Measurements from ENCODE around the gene HYAL2.
A peak's percentile ranks its signal among the peaks of the same experiment; 100 is the strongest.

The HYAL2 gene

GRCh38 chr3:50331364-50331907, 8.9 kb upstream of the HYAL2 start:
- Histone ChIP-seq H3K4me1 (ENCODE audit: control insufficient read depth, insufficient read depth, low read length, poor library complexity, severe bottlenecking) (peaks cover 41% of the 10 kb centered on the region), H3K9me3 (ENCODE audit: control insufficient read depth, low read length) (no peaks in the 10 kb centered on the region), H3K4me3 (ENCODE audit: insufficient read depth, low read depth, low read length, poor library complexity, severe bottlenecking) (no peak overlapping the region), H3K36me3 (ENCODE audit: control insufficient read depth, insufficient read depth, low read length) (peaks cover 25% of the 10 kb centered on the region), H3K27me3 (replicated peaks; ENCODE audit: control insufficient read depth, insufficient read depth, low read length, poor library complexity, severe bottlenecking) (no peaks in the 10 kb centered on the region), H3K27ac (ENCODE audit: insufficient read depth, low read length, poor library complexity, severe bottlenecking) (no peak overlapping the region)
- no peak for DNase-seq

- Histone ChIP-seq H3K27me3 (replicated peaks; ENCODE audit: control insufficient read depth, insufficient read depth, low read length, poor library complexity, severe bottlenecking) (no peaks in the 10 kb centered on the region), H3K4me1 (ENCODE audit: control insufficient read depth, insufficient read depth, low read length, poor library complexity, severe bottlenecking) (peaks cover 33% of the 10 kb centered on the region), H3K9me3 (ENCODE audit: control insufficient read depth, low read length) (no peaks in the 10 kb centered on the region), H3K36me3 (ENCODE audit: control insufficient read depth, insufficient read depth, low read length) (peaks cover 25% of the 10 kb centered on the region), H3K4me3 (ENCODE audit: insufficient read depth, low read depth, low read length, poor library complexity, severe bottlenecking) (no peak overlapping the region), H3K27ac (ENCODE audit: insufficient read depth, low read length, poor library complexity, severe bottlenecking) (no peak overlapping the region)
- DNase-seq, result no peak
Observed at GRCh38 chr3:50330330-50330729, 7.8 kb upstream of the HYAL2 start.

GRCh38 chr3:50327943-50328691, 5.6 kb upstream of the HYAL2 start, which contains the start of gene TUSC2:
Gene TUSC2, minus strand, starts transcription at chr3:50328223. Its CDS starts 124 bp downstream, at chr3:50328099.
- peak within 1 kb of the TSS; percentile 79 for H3K27ac ChIP-seq (ENCODE audit: insufficient read depth, low read length, poor library complexity, severe bottlenecking)
- H3K4me3 ChIP-seq (ENCODE audit: insufficient read depth, low read depth, low read length, poor library complexity, severe bottlenecking), result peak within 1 kb of the TSS; percentile 84
- no peaks in the 10 kb centered on the region for H3K27me3 ChIP-seq (replicated peaks; ENCODE audit: control insufficient read depth, insufficient read depth, low read length, poor library complexity, severe bottlenecking)
- peaks cover 25% of the 10 kb centered on the region for H3K36me3 ChIP-seq (ENCODE audit: control insufficient read depth, insufficient read depth, low read length)
- peaks cover 17% of the 10 kb centered on the region for H3K4me1 ChIP-seq (ENCODE audit: control insufficient read depth, insufficient read depth, low read length, poor library complexity, severe bottlenecking)
- peak; percentile 90 to 94 (median 91) for DNase-seq
- H3K9me3 ChIP-seq (ENCODE audit: control insufficient read depth, low read length), result no peaks in the 10 kb centered on the region

- H3K27ac ChIP-seq (ENCODE audit: insufficient read depth, low read length, poor library complexity, severe bottlenecking), result peak overlapping the region; percentile 79
Observed at GRCh38 chr3:50327129-50327528, 4.6 kb upstream of the HYAL2 start.

GRCh38 chr3:50326182-50326541, 3.6 kb upstream of the HYAL2 start:
- DNase-seq, result no peak
- peaks cover 13% of the 10 kb centered on the region for H3K36me3 ChIP-seq (ENCODE audit: control insufficient read depth, insufficient read depth, low read length)
- H3K9me3 ChIP-seq (ENCODE audit: control insufficient read depth, low read length), result no peaks in the 10 kb centered on the region
- H3K27me3 ChIP-seq (replicated peaks; ENCODE audit: control insufficient read depth, insufficient read depth, low read length, poor library complexity, severe bottlenecking), result no peaks in the 10 kb centered on the region
- no peak overlapping the region for H3K4me3 ChIP-seq (ENCODE audit: insufficient read depth, low read depth, low read length, poor library complexity, severe bottlenecking)
- H3K4me1 ChIP-seq (ENCODE audit: control insufficient read depth, insufficient read depth, low read length, poor library complexity, severe bottlenecking), result peaks cover 24% of the 10 kb centered on the region
- H3K27ac ChIP-seq (ENCODE audit: insufficient read depth, low read length, poor library complexity, severe bottlenecking), result no peak overlapping the region

More at GRCh38 chr3:50327129-50327528, 4.6 kb upstream of the HYAL2 start:
- H3K36me3 ChIP-seq (ENCODE audit: control insufficient read depth, insufficient read depth, low read length), result peaks cover 23% of the 10 kb centered on the region
- peak overlapping the region; percentile 84 for H3K4me3 ChIP-seq (ENCODE audit: insufficient read depth, low read depth, low read length, poor library complexity, severe bottlenecking)
- H3K9me3 ChIP-seq (ENCODE audit: control insufficient read depth, low read length), result no peaks in the 10 kb centered on the region
- H3K27me3 ChIP-seq (replicated peaks; ENCODE audit: control insufficient read depth, insufficient read depth, low read length, poor library complexity, severe bottlenecking), result no peaks in the 10 kb centered on the region
- H3K4me1 ChIP-seq (ENCODE audit: control insufficient read depth, insufficient read depth, low read length, poor library complexity, severe bottlenecking), result peaks cover 17% of the 10 kb centered on the region
- no peak for DNase-seq

- Histone ChIP-seq H3K27ac (ENCODE audit: insufficient read depth, low read length, poor library complexity, severe bottlenecking) (no peak overlapping the region), H3K9me3 (ENCODE audit: control insufficient read depth, low read length) (no peaks in the 10 kb centered on the region), H3K4me3 (ENCODE audit: insufficient read depth, low read depth, low read length, poor library complexity, severe bottlenecking) (no peak overlapping the region), H3K36me3 (ENCODE audit: control insufficient read depth, insufficient read depth, low read length) (peaks cover 8% of the 10 kb centered on the region), H3K4me1 (ENCODE audit: control insufficient read depth, insufficient read depth, low read length, poor library complexity, severe bottlenecking) (peaks cover 28% of the 10 kb centered on the region), H3K27me3 (replicated peaks; ENCODE audit: control insufficient read depth, insufficient read depth, low read length, poor library complexity, severe bottlenecking) (no peaks in the 10 kb centered on the region)
- DNase-seq, result no peak
Observed at GRCh38 chr3:50325497-50326181, 3.1 kb upstream of the HYAL2 start.

GRCh38 chr3:50325113-50325480, 2.6 kb upstream of the HYAL2 start:
- H3K36me3 ChIP-seq (ENCODE audit: control insufficient read depth, insufficient read depth, low read length), result peaks cover 2% of the 10 kb centered on the region
- H3K4me3 ChIP-seq (ENCODE audit: insufficient read depth, low read depth, low read length, poor library complexity, severe bottlenecking), result no peak overlapping the region
- no peak overlapping the region for H3K27ac ChIP-seq (ENCODE audit: insufficient read depth, low read length, poor library complexity, severe bottlenecking)
- no peaks in the 10 kb centered on the region for H3K27me3 ChIP-seq (replicated peaks; ENCODE audit: control insufficient read depth, insufficient read depth, low read length, poor library complexity, severe bottlenecking)
- peaks cover 34% of the 10 kb centered on the region for H3K4me1 ChIP-seq (ENCODE audit: control insufficient read depth, insufficient read depth, low read length, poor library complexity, severe bottlenecking)
- no peak for DNase-seq
- H3K9me3 ChIP-seq (ENCODE audit: control insufficient read depth, low read length), result no peaks in the 10 kb centered on the region

- Histone ChIP-seq H3K4me1 (ENCODE audit: control insufficient read depth, insufficient read depth, low read length, poor library complexity, severe bottlenecking) (peaks cover 38% of the 10 kb centered on the region), H3K9me3 (ENCODE audit: control insufficient read depth, low read length) (no peaks in the 10 kb centered on the region), H3K27ac (ENCODE audit: insufficient read depth, low read length, poor library complexity, severe bottlenecking) (no peak overlapping the region), H3K27me3 (replicated peaks; ENCODE audit: control insufficient read depth, insufficient read depth, low read length, poor library complexity, severe bottlenecking) (no peaks in the 10 kb centered on the region), H3K4me3 (ENCODE audit: insufficient read depth, low read depth, low read length, poor library complexity, severe bottlenecking) (no peak overlapping the region), H3K36me3 (ENCODE audit: control insufficient read depth, insufficient read depth, low read length) (no peaks in the 10 kb centered on the region)
- DNase-seq, result peak in 2 of 3 donors; percentile 34 to 39
Observed at GRCh38 chr3:50324351-50325112, 2.0 kb upstream of the HYAL2 start.

GRCh38 chr3:50323614-50324199, 1.2 kb upstream of the HYAL2 start:
- Histone ChIP-seq H3K27me3 (replicated peaks; ENCODE audit: control insufficient read depth, insufficient read depth, low read length, poor library complexity, severe bottlenecking) (no peaks in the 10 kb centered on the region), H3K27ac (ENCODE audit: insufficient read depth, low read length, poor library complexity, severe bottlenecking) (no peak overlapping the region), H3K4me1 (ENCODE audit: control insufficient read depth, insufficient read depth, low read length, poor library complexity, severe bottlenecking) (peaks cover 40% of the 10 kb centered on the region), H3K36me3 (ENCODE audit: control insufficient read depth, insufficient read depth, low read length) (no peaks in the 10 kb centered on the region), H3K4me3 (ENCODE audit: insufficient read depth, low read depth, low read length, poor library complexity, severe bottlenecking) (no peak overlapping the region), H3K9me3 (ENCODE audit: control insufficient read depth, low read length) (no peaks in the 10 kb centered on the region)
- DNase-seq, result no peak

Data from effector memory CD4-positive, alpha-beta T cell (primary cell).